Sigmoid colon (tissue), 7 donors: Measurements from ENCODE around the gene DEDD. TPM values are rescaled to one million over a fixed set of nuclear protein-coding genes. Genes with fewer than 3 reads are reported as not detected.

ENCODE experiments used
- DNase-seq: peaks from one replicate; pipeline ENCODE4 v3.0.0-alpha.2; 2019
- H3K27ac ChIP-seq, 4 donors: fragments of 200-600 bp; sonication (generic); one replicate each; pipeline ENCODE4 v1.5.1; 2016 to 2019; ENCODE audit warnings: mild to moderate bottlenecking in 1 of 4
- H3K27me3 ChIP-seq, 3 donors: fragments of 200-600 bp; sonication (generic); one replicate each; pipeline ENCODE4 v1.5.1; 2019; ENCODE audit warnings: mild to moderate bottlenecking in 1 of 3
- H3K36me3 ChIP-seq, 4 donors: fragments of 200-600 bp; sonication (generic); one replicate each; pipeline ENCODE4 v1.5.1; 2016 to 2019
- H3K4me1 ChIP-seq, 4 donors: fragments of 200-600 bp; sonication (generic); one replicate each; pipeline ENCODE4 v1.5.1; 2017 to 2019
- H3K4me3 ChIP-seq, 4 donors: fragments of 200-600 bp; sonication (generic); one replicate each; pipeline ENCODE4 v1.5.1; 2017 to 2019; ENCODE audit warnings: mild to moderate bottlenecking in 2 of 4, moderate library complexity in 1 of 4
- H3K9me3 ChIP-seq, 4 donors: fragments of 200-600 bp in 3 of 4; sonication (generic) in 3 of 4; one replicate each; pipeline versions ENCODE4 v1.5.1 to v1.6.1; 2013 to 2019
- CTCF ChIP-seq, 4 experiments: fragments of 450-650 bp in 3 of 4; fragments of 200-600 bp in 1 of 4; IDR thresholded peaks; one replicate each; pipeline ENCODE4 v1.5.1; 2016 to 2019; ENCODE audit warnings: antibody characterized with exemption in 4 of 4, mild to moderate bottlenecking in 3 of 4, moderate library complexity in 2 of 4
- EP300 ChIP-seq, 4 donors: sonication (generic); formaldehyde crosslinking; IDR thresholded peaks; one replicate each; pipeline ENCODE4 v1.6.1; 2017; ENCODE audit warnings: antibody characterized with exemption in 4 of 4
- POLR2A ChIP-seq, 2 donors: fragments of 450-650 bp; IDR thresholded peaks; one replicate each; pipeline ENCODE4 v1.6.1; 2016; ENCODE audit warnings: antibody characterized with exemption in 2 of 2, mild to moderate bottlenecking in 2 of 2, moderate library complexity in 2 of 2
- POLR2AphosphoS5 ChIP-seq, 4 donors: sonication (generic); formaldehyde crosslinking; IDR thresholded peaks; one replicate each; pipeline ENCODE4 v1.6.1; 2017; ENCODE audit warnings: antibody characterized with exemption in 4 of 4
- WGBS, 2 donors: extraction: QIAGEN DNeasy Blood & Tissue Kit; methylation state at CpG; one replicate each; pipeline ENCODE4 v1.1.7; 2013; 5-methylcytosine and 5-hydroxymethylcytosine counted together
- intact Hi-C: fragments of 100-400 bp; cut with DNase I; formaldehyde crosslinking; loops from one replicate; pipeline ENCODE4 v1.15.1; 2023
- polyA plus RNA-seq, 3 donors: library from polyadenylated mRNA; stranded (reverse); fragments of 200-250 nt; gene quantifications; one replicate each; pipeline ENCODE4 v1.2.3, GENCODE V29; 2013
- total RNA-seq, 4 donors: library from RNA; depleted of rRNA; stranded (reverse); fragments of >200 nt; gene quantifications; one replicate each; pipeline ENCODE4 v1.1.0, GENCODE V29; 2016
- donor health status: healthy with polysubstance abuse.
- donor health status: Bipolar disorder and iron deficiency.
- donor health status: healthy.

DEDD gene
- total and polyA plus RNA-seq, 7 donors = 24.0 to 34.2 (median 30.5) TPM

DNA sequence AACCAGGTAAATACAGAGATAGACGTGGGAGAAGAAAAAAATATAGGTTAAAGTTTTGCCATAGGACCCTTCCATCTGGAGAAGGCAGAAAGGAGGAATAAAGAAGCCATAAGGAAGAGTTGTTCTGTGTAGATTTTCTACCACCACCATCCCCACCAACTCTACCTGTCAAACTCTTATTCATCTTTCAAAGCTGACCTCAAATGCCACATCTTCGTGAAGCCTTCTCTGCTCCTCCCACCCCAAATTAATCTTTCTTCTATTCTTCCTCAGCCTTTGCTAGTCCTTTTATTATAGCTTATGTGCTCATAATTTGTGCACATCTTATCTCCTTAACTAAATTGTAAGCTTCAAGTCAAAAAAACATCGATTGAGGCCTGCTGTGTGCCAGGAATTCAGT, 41.9 kb downstream of the DEDD start:
- Histone ChIP-seq H3K27ac (no peak overlapping the region), H3K4me3 (no peak overlapping the region), H3K9me3 (no peaks in the 10 kb centered on the region), H3K36me3 (no peaks in the 10 kb centered on the region), H3K4me1 (no peaks in the 10 kb centered on the region), H3K27me3 (no peaks in the 10 kb centered on the region)
- no peak for DNase-seq
- 80 to 83% methylated on average over 3 of the region's 3 CpGs for WGBS, 2 donors
- intact Hi-C loops = loop anchor here (10.0 kb wide), 1 partner anchor 256 kb away; no protein-coding TSS in a partner anchor
- TF ChIP-seq EP300 (IDR thresholded peaks at IDR 0.05) (no peak), POLR2A (IDR thresholded peaks at IDR 0.05) (no peak), POLR2AphosphoS5 (IDR thresholded peaks at IDR 0.05) (no peak), CTCF (IDR thresholded peaks at IDR 0.05) (no peak)

GRCh38 chr1:161089938-161090337, 42.5 kb downstream of the DEDD start:
- intact Hi-C loops = loop anchor here (10.0 kb wide), 1 partner anchor 255 kb away; no protein-coding TSS in a partner anchor
- Histone ChIP-seq H3K27me3 (no peaks in the 10 kb centered on the region), H3K9me3 (no peaks in the 10 kb centered on the region), H3K36me3 (no peaks in the 10 kb centered on the region), H3K4me3 (no peak overlapping the region), H3K4me1 (no peaks in the 10 kb centered on the region), H3K27ac (no peak overlapping the region)
- 94 to 96% methylated on average over 5 of the region's 5 CpGs for WGBS, 2 donors
- TF ChIP-seq EP300 (IDR thresholded peaks at IDR 0.05) = no peak
- no peak for TF ChIP-seq POLR2AphosphoS5 (IDR thresholded peaks at IDR 0.05)
- no peak for DNase-seq

DNA sequence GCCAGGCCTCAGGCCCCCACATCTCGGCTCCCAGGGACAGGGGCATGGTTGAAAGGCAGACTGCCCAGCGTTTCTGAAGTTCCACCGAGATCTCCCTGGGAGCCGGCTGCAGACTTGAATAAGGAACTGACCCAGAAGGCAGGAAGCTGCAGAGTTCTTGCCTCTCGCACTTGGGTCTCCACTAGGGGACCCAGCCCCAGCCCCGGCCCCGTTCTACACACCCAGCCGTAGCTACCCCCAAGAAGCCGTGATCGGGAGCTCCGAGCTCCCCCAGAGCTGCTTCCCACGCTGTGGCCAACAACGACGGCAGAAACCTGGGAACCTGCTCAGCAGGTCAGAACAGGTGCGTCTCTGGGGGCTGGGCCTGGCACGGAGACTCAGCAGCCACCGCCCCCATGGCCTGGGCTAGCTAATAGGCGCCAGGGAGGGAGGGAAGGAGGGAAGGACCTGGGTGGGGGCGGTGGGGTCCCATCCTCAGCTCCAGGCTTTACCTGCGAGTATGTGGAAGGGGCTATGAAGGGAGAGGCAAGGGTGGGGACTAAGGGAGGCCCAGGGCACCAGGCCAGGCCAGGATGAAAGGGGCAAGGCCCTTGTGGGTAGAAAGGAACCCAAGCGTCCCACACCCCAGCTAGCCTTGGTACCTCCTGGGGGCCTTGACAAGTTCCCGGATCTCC, 43.1 kb downstream of the DEDD start, which contains the start of gene NECTIN4:
NECTIN4 (minus strand) TSS at position 308 of the 674 bp plus-strand sequence; CDS start at position 46, 262 bp downstream.
- no peak for DNase-seq
- intact Hi-C loops = no loop called here
- Histone ChIP-seq H3K4me3 (no peak within 1 kb of the TSS), H3K4me1 (no peaks in the 10 kb centered on the region), H3K27ac (no peak within 1 kb of the TSS), H3K36me3 (no peaks in the 10 kb centered on the region), H3K27me3 (no peaks in the 10 kb centered on the region), H3K9me3 (no peaks in the 10 kb centered on the region)
- WGBS, 2 donors = 16 to 61% methylated on average over 22 of the region's 22 CpGs
- no peak for TF ChIP-seq CTCF (IDR thresholded peaks at IDR 0.05)
- TF ChIP-seq POLR2A (IDR thresholded peaks at IDR 0.05) = no peak
- no peak for TF ChIP-seq POLR2AphosphoS5 (IDR thresholded peaks at IDR 0.05)
- no peak for TF ChIP-seq EP300 (IDR thresholded peaks at IDR 0.05)

GRCh38 chr1:161088587-161089110, 43.8 kb downstream of the DEDD start:
- Histone ChIP-seq H3K27me3 (no peaks in the 10 kb centered on the region), H3K9me3 (no peaks in the 10 kb centered on the region), H3K27ac (no peak overlapping the region), H3K4me3 (no peak overlapping the region), H3K4me1 (no peaks in the 10 kb centered on the region), H3K36me3 (no peaks in the 10 kb centered on the region)
- no peak for TF ChIP-seq CTCF (IDR thresholded peaks at IDR 0.05)
- no peak for TF ChIP-seq EP300 (IDR thresholded peaks at IDR 0.05)
- TF ChIP-seq POLR2A (IDR thresholded peaks at IDR 0.05) = no peak
- no peak for TF ChIP-seq POLR2AphosphoS5 (IDR thresholded peaks at IDR 0.05)
- intact Hi-C loops = no loop called here
- WGBS, 2 donors = 46 to 71% methylated on average over 3 of the region's 3 CpGs
- no peak for DNase-seq

DNA sequence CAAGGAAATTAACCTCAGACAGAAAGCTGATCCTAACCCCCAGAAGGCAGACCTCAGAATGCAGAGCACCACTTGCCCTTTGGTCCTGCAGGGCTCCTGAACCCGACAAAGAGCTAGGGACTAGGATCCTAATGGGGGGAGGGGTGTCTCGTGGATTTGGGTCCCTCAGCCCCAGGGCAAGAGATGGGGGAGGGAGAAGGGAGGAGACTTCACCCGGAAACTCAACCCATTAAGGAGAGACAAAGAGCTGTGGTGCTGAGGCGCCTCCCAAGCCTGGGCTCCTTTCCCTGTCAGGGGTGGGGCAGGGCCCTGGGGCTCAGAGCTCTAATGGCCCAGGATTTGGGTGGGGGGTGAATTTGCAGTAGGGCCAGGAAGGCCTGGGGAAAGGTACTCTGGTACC, 46.0 kb downstream of the DEDD start:
- Histone ChIP-seq H3K4me1 (no peaks in the 10 kb centered on the region), H3K36me3 (no peaks in the 10 kb centered on the region), H3K4me3 (no peak overlapping the region), H3K9me3 (no peaks in the 10 kb centered on the region), H3K27ac (no peak overlapping the region), H3K27me3 (no peaks in the 10 kb centered on the region)
- intact Hi-C loops = no loop called here
- no peak for DNase-seq
- no peak for TF ChIP-seq CTCF (IDR thresholded peaks at IDR 0.05)
- TF ChIP-seq POLR2A (IDR thresholded peaks at IDR 0.05) = no peak
- no peak for TF ChIP-seq EP300 (IDR thresholded peaks at IDR 0.05)
- TF ChIP-seq POLR2AphosphoS5 (IDR thresholded peaks at IDR 0.05) = no peak
- 19 to 62% methylated on average over 4 of the region's 4 CpGs for WGBS, 2 donors
